ENCODE results near the gene IRF2BPL.

DNA sequence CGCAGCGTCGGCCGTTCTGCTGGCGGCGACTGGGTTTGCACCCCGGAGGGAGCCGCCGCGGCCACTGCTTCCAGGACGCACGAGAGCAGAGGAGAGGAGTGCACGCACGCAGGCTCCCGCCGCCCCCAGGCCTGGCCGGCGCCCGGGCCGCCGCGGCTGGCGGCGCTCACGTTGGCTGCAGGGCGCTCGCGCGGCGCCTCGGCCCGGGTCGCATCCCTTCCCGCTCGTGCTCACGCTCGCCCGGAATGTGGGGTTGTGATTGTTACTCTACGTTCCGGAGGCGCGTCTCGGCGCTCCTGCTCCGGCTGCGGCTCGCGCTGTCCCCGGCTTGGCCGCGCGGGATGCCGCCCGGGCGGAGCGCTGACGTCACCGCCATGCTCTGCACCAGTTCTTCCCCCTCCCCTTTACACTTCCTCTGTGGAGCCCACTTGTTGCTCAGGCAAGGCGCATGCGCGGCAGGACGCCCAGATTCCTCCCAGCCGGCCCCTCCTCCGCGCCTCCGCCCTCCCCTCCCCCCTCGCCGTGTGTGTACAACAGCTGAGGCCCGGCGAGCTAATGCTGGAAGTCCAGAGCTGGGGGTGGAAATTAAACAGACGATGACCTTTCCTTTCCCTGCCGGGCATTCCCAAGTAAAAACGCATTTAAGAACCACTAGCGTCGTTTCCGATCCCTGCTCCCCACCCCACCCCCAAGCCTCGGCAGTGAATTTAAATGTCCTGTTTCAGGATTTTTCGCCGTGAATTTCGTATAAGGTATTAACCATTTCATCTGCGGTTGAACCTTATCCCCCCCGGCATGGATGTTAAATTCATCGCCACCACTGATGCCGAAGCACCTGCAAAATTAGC lies at the start of gene IRF2BPL:
- TF ChIP-seq, protein P1, sequence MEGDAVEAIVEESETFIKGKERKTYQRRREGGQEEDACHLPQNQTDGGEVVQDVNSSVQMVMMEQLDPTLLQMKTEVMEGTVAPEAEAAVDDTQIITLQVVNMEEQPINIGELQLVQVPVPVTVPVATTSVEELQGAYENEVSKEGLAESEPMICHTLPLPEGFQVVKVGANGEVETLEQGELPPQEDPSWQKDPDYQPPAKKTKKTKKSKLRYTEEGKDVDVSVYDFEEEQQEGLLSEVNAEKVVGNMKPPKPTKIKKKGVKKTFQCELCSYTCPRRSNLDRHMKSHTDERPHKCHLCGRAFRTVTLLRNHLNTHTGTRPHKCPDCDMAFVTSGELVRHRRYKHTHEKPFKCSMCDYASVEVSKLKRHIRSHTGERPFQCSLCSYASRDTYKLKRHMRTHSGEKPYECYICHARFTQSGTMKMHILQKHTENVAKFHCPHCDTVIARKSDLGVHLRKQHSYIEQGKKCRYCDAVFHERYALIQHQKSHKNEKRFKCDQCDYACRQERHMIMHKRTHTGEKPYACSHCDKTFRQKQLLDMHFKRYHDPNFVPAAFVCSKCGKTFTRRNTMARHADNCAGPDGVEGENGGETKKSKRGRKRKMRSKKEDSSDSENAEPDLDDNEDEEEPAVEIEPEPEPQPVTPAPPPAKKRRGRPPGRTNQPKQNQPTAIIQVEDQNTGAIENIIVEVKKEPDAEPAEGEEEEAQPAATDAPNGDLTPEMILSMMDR (IDR thresholded peaks at IDR 0.05; ENCODE audit: low read depth, low read length) = no peak
- TF ChIP-seq EZH2phosphoT487 (IDR thresholded peaks at IDR 0.05; ENCODE audit: low read depth) = no peak
